ENCODE results near the gene PRKN. TPM values are rescaled to one million over a fixed set of nuclear protein-coding genes. Genes with fewer than 3 reads are reported as not detected.

The PRKN gene
- total and polyA plus RNA-seq, 2 experiments from 2014 or later = 0.10 to 0.84 TPM

- TF ChIP-seq ZNF462 (CRISPR knock-in tag; IDR thresholded peaks at IDR 0.05) (no peak), EZH2 (IDR thresholded peaks at IDR 0.05; ENCODE audit: low read depth, unreplicated experiment) (no peak), POLR2AphosphoS5 (IDR thresholded peaks at IDR 0.05; ENCODE audit: low read depth) (no peak), ZNF114 (CRISPR knock-in tag; IDR thresholded peaks at IDR 0.05) (no peak), EZH2phosphoT487 (IDR thresholded peaks at IDR 0.05; ENCODE audit: unreplicated experiment) (no peak), ETS1 (IDR thresholded peaks at IDR 0.05) (no peak)
These were observed 238.2 kb downstream of the PRKN start (continued) for GRCh38 chr6:162489101-162489976.

GRCh38 chr6:162488444-162488843, 239.1 kb downstream of the PRKN start:
- no peaks in the 10 kb centered on the region for H4K20me1 ChIP-seq (replicated peaks; ENCODE audit: insufficient read depth)
- no peaks in the 10 kb centered on the region for H3K27me3 Mint-ChIP-seq (ENCODE audit: insufficient read depth, low read depth, poor library complexity)
- no peak overlapping the region for H2AFZ ChIP-seq
- no peak overlapping the region; the same call in 1 of the 2 replicates for H3K27ac Mint-ChIP-seq
- no peak overlapping the region for H3K4me3 Mint-ChIP-seq
- DNase-seq (ENCODE audit: low spot score) (peak; percentile 10), ATAC-seq (peak; percentile 31; the same call in 1 of the 3 replicates)
- no peak overlapping the region for H3K27ac ChIP-seq (ENCODE audit: low read depth)
- no peaks in the 10 kb centered on the region for H3K79me2 ChIP-seq (replicated peaks; ENCODE audit: insufficient read depth)
- H3K4me1 Mint-ChIP-seq = peaks cover 14% of the 10 kb centered on the region
- no peaks in the 10 kb centered on the region for H3F3A ChIP-seq (replicated peaks; ENCODE audit: low read depth)
- H3K36me3 Mint-ChIP-seq (ENCODE audit: low read depth) = no peaks in the 10 kb centered on the region
- H3K9me2 ChIP-seq (ENCODE audit: insufficient read depth) = peaks cover 2% of the 10 kb centered on the region; the same call in 1 of the 2 replicates
- H3K4me2 ChIP-seq = no peak overlapping the region
- no peaks in the 10 kb centered on the region for H3K27me3 ChIP-seq (ENCODE audit: insufficient read depth)
- H3K4me3 ChIP-seq = no peak overlapping the region
- no peaks in the 10 kb centered on the region for H3K36me3 ChIP-seq (ENCODE audit: insufficient read depth)
- H3K4me1 ChIP-seq (ENCODE audit: insufficient read depth) = no peaks in the 10 kb centered on the region
- H3K9me3 Mint-ChIP-seq = peaks cover 4% of the 10 kb centered on the region; the same call in 1 of the 3 replicates
- TF ChIP-seq NANOG (IDR thresholded peaks at IDR 0.05; ENCODE audit: borderline replicate concordance) (no peak), ZNF462 (CRISPR knock-in tag; IDR thresholded peaks at IDR 0.05) (no peak)

Data from GM23338 (cell line).